Embryonic facial prominence (tissue), 1 donor: ENCODE data around the gene HBM.
"Not testable (repeated sequence)": the region's sequence is repeated elsewhere in the genome, so short reads cannot be mapped to it uniquely, and the experiment has no call there.

ENCODE experiments used
- DNase-seq: peaks from one replicate; pipeline ENCODE4 v3.0.0-alpha.2; 2016; ENCODE audit errors: extremely low spot score

HBM gene

DNA sequence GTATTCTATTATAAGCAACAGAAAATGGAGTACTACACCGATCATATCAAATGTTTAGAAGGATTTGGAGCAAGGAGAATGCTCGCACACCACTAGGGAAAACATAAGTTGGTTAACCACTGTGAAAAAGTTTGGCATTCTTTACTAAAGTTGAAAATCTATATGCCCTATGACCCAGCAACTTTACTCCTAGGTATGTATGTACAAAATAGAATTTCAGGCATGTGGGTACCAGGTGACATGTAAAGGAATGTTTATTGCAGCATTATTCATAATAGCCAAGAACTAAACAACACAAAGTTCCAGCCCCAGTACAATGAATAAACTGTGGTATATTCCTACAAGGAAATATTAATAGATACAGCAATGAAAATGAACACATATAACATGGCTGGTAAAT is 19.1 kb upstream of the HBM start:
- no peak for DNase-seq

DNA sequence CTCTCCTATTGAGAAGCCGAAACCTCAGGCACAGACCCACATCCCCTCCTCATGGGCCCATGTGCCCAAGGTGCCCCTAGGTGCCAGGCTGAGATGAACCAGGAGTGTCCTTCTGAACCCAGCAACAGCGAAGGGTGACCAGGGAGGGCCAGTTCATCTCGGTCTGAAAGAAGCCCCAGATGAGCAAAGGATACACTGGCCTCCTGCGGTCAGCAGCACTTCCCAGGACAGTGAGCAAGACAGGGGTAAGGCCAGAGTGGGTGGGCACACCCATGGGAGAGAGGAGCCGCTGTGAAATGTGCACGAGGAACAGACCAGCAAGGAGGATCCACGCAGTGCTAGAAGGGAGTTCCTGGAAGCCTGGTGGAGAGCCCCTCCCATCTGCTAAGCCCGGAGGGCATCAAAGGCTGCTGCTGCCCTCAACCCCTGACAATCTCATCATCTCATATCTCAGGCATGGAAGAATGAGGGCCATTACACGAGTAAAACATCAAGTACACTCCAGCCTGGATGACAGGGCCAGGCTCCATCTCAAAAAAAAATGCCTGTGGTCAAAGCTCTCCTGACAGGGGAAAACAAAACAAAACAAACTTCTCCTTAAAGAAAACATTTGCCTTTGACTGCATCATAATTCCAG is 16.6 kb upstream of the HBM start:
- no peak for DNase-seq

- no peak for DNase-seq
Measured at GRCh38 chr16:152141-153128, 13.3 kb upstream of the HBM start, which contains the start of gene HBZ. Gene HBZ, plus strand, starts transcription at chr16:152644. Its CDS starts 266 bp downstream, at chr16:152910.

DNA sequence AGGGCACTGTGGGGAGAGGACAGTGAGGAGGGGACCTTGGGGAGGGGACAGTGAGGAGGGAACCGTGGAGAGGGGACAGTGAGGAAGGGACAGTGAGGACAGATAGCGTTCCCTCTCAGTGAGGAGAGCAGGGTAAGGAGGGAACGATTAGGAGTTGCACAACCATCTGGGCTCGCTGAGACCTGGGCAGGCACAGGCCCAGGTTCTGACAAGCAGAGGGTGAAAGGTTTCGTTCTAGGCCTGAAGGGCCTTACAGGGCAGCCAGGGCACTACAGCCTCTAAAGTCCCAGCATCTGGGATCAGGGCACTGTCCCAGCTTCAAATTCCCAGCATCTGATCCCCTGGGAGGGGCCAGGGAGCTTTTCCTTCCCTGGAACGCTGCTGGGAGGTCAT is 12.7 kb upstream of the HBM start:
- not testable (repeated sequence) for DNase-seq

DNA sequence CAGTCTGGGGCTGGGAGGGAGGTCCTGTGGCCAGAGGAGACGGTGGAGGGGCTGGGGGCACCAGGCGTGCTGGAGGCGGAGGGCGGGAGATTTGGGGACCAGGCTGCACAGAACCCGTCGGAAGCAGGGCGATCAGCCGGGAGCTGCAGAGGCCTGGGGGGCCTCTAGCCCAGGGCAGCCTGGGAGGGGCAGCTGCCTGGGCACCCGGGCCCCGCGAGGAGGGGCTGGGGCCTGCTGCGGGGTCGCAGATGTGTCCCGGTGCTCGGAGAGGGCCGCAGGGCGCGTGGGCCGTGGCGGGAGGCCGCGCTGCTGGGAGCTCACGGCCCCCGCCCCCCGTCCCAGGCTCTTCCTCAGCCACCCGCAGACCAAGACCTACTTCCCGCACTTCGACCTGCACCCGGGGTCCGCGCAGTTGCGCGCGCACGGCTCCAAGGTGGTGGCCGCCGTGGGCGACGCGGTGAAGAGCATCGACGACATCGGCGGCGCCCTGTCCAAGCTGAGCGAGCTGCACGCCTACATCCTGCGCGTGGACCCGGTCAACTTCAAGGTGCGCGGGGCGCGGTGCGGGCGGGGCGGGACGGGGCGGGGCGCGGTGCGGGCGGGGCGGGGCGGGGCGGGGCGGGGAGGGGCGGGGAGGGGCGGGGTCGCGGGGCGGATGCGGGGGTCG is 12.1 kb upstream of the HBM start:
- DNase-seq = not testable (repeated sequence)

DNA sequence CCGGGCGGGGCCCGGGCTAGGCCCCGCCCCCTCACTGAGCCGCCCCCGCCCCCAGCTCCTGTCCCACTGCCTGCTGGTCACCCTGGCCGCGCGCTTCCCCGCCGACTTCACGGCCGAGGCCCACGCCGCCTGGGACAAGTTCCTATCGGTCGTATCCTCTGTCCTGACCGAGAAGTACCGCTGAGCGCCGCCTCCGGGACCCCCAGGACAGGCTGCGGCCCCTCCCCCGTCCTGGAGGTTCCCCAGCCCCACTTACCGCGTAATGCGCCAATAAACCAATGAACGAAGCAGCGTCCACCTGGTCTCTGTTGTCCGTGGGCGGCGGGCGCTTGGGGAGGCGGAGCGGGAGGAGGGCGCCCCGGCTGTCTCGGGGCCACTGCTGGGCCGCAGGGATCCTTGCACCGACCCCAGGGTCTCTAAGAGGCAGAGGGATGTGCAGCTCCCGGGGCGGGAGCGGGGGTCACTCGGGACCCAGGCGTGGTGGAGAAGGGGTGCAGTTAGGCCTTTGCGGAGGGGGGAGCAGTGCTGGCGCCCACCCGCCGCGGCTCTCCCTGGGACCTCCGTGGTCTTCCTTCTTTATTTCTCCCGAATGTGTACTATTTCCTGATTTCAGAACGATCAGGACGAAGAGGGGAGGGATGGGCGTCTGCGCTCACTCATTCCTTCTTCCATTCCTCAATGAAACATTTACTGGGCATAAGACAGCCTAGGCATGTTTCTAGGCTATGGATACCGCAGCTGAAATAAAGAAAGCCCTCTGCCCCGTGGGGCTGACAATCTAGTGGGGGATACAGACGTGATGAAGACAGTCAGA is 11.4 kb upstream of the HBM start:
- DNase-seq = no peak

- DNase-seq = no peak
Measured at GRCh38 chr16:155031-155398, 10.8 kb upstream of the HBM start.

- DNase-seq = no peak
Measured at GRCh38 chr16:159136-159849, 6.5 kb upstream of the HBM start.

DNA sequence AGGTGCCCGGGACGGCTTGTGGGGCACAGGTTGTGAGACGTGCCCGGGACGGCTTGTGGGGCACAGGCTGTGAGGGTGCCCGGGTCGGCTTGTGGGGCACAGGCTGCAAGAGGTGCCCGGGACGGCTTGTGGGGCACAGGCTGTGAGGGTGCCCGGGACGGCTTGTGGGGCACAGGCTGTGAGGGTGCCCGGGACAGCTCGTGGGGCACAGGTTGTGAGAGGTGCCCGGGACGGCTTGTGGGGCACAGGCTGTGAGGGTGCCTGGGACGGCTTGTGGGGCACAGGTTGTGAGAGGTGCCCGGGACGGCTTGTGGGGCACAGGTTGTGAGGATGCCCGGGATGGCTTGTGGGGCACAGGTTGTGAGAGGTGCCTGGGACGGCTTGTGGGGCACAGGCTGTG is 5.5 kb upstream of the HBM start:
- DNase-seq = not testable (repeated sequence)

GRCh38 chr16:160691-161190 is 5.0 kb upstream of the HBM start:
- DNase-seq = no peak

GRCh38 chr16:162271-162991 is 3.3 kb upstream of the HBM start:
- DNase-seq = no peak

DNA sequence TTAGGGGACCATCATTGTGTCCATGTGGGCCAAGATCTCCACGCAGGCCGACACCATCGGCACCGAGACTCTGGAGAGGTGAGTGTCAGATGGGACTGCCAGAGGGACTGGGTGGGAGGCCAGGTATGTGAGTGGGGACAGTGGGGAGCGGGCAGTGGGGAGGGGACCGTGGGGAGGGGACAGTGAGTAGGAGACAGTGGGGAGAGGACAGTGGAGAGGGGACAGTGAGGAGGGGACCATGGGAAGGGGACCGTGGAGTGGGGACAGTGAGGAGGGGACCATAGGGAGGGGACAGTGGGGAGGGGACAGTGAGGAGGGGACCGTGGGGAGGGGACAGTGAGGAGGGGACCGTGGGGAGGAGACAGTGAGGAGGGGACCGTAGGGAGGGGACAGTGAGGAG is 2.6 kb upstream of the HBM start:
- not testable (repeated sequence) for DNase-seq

DNA sequence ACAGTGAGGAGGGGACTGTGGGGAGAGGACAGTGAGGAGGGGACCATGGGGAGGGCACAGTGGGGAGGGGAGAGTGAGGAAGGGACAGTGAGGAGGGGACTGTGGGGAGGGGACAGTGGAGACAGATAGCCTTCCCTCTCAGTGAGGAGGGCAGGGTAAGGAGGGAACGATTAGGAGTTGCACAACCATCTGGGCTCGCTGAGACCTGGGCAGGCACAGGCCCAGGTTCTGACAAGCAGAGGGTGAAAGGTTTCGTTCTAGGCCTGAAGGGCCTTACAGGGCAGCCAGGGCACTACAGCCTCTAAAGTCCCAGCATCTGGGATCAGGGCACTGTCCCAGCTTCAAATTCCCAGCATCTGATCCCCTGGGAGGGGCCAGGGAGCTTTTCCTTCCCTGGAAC is 2.1 kb upstream of the HBM start:
- not testable (repeated sequence) for DNase-seq

DNA sequence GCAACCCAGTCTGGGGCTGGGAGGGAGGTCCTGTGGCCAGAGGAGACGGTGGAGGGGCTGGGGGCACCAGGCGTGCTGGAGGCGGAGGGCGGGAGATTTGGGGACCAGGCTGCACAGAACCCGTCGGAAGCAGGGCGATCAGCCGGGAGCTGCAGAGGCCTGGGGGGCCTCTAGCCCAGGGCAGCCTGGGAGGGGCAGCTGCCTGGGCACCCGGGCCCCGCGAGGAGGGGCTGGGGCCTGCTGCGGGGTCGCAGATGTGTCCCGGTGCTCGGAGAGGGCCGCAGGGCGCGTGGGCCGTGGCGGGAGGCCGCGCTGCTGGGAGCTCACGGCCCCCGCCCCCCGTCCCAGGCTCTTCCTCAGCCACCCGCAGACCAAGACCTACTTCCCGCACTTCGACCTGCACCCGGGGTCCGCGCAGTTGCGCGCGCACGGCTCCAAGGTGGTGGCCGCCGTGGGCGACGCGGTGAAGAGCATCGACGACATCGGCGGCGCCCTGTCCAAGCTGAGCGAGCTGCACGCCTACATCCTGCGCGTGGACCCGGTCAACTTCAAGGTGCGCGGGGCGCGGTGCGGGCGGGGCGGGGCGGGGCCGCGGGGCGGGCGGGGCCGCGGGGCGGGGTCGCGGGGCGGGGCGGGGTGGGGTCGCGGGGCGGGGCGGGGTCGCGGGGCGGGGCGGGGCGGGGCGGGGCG is 1.5 kb upstream of the HBM start:
- not testable (repeated sequence) for DNase-seq

DNA sequence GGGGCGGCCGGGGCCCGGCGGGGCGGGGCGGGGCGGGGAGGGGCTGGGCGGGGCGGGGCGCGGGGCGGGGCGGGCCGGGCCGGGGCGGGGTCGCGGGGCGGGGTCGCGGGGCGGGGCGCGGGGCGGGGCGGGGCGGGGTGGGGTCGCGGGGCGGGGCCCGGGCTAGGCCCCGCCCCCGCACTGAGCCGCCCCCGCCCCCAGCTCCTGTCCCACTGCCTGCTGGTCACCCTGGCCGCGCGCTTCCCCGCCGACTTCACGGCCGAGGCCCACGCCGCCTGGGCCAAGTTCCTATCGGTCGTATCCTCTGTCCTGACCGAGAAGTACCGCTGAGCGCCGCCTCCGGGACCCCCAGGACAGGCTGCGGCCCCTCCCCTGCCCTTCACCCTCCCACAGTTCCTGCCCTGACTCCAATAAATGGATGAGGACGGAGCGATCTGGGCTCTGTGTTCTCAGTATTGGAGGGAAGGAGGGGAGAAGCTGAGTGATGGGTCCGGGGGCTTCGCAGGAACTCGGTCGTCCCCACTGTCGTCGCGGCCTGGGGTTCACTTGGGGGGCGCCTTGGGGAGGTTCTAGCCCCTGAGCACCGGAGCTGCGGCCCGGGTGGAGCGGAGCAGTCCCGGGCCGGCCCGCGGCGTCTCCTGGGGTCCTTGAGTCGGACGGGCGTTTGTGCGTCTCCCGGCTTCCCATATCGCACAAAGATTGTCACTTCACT is 795 bp upstream of the HBM start:
- no peak for DNase-seq

DNA sequence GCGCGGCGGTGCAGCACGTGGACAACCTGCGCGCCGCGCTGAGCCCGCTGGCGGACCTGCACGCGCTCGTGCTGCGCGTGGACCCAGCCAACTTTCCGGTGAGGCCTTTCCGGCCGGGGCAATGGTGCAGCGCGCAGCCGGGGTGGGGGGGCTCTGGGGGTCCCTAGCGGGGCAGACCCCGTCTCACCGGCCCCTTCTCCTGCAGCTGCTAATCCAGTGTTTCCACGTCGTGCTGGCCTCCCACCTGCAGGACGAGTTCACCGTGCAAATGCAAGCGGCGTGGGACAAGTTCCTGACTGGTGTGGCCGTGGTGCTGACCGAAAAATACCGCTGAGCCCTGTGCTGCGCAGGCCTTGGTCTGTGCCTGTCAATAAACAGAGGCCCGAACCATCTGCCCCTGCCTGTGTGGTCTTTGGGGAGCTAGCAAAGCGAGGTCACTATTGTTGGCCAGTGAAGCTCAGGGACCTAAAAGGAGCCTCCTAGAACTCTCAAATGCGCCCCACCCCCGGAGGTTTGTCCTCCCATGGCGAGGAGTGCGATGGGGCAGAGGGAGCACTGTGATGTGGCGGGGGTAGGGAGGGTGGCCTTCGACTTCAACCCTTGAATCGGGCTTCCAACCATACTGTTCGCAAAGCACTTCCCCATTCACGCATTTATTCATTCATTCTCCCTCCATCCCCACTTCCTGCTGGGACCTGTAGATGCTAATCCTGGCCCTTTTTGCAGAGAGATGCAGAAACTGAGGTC is 770 bp downstream of the HBM start:
- no peak for DNase-seq

DNA sequence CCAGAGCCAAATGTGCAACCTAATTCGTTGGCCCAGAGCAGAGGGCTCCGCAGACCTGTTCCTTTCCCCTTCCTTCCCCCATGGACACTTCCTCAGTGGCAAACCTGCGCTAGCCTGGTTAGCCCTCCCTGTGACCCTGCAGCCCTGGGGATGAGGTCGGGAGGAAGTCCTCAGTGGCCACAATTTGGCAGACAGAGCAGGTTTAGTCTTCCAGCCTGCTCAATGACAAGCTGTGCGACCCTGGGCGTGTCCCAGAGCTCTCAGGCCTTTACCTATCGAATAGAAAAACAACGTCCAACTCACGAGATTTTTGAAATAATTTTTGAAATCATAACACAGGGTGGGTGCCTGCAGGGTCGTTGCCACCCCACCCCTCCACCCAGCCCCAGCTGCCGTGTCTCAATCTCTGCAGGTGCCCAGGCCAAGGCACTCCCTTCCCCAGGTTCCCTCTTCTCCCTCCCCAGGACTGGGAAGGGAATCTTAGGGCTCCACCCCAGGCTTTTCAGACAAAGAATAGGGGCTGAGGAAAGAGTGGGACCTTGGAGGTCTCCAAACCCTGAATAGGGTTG is 1.4 kb downstream of the HBM start:
- no peak for DNase-seq

GRCh38 chr16:168424-168823 is 2.6 kb downstream of the HBM start:
- no peak for DNase-seq
